Ishikawa (cell line): ENCODE data around the gene PPP1R26.

Source experiments
- CEBPB ChIP-seq: IDR thresholded peaks from 2 replicates; pipeline ENCODE4 v1.6.1; 2012
- CREB1 ChIP-seq: IDR thresholded peaks from 2 replicates; pipeline ENCODE4 v1.6.1; 2012; ENCODE audit warnings: low read depth
- EGR1 ChIP-seq: IDR thresholded peaks from 2 replicates; pipeline ENCODE4 v1.6.1; 2012
- EP300 ChIP-seq: IDR thresholded peaks from 2 replicates; pipeline ENCODE4 v1.6.1; 2012; ENCODE audit warnings: borderline replicate concordance
- FOXM1 ChIP-seq: IDR thresholded peaks from 2 replicates; pipeline ENCODE4 v1.6.1; 2012; ENCODE audit warnings: low read depth, borderline replicate concordance
- MAX ChIP-seq: IDR thresholded peaks from 2 replicates; pipeline ENCODE4 v1.6.1; 2012
- NFIC ChIP-seq: IDR thresholded peaks from 2 replicates; pipeline ENCODE4 v1.6.1; 2012
- RAD21 ChIP-seq: IDR thresholded peaks from 2 replicates; pipeline ENCODE4 v1.6.1; 2012; ENCODE audit warnings: low read depth
- REST ChIP-seq: IDR thresholded peaks from 2 replicates; pipeline ENCODE4 v1.6.1; 2012; ENCODE audit warnings: low read depth, mild to moderate bottlenecking
- TAF1 ChIP-seq: IDR thresholded peaks from 2 replicates; pipeline ENCODE4 v1.6.1; 2012; ENCODE audit warnings: low read depth, mild to moderate bottlenecking
- TCF12 ChIP-seq: IDR thresholded peaks from 2 replicates; pipeline ENCODE4 v1.6.1; 2012; ENCODE audit warnings: low read depth
- TEAD4 ChIP-seq: IDR thresholded peaks from 2 replicates; pipeline ENCODE4 v1.6.1; 2012
- USF1 ChIP-seq: IDR thresholded peaks from 2 replicates; pipeline ENCODE4 v1.6.1; 2012
- YY1 ChIP-seq: IDR thresholded peaks from 2 replicates; pipeline ENCODE4 v1.6.1; 2012; ENCODE audit warnings: low read depth
- ZBTB7A ChIP-seq: IDR thresholded peaks from 2 replicates; pipeline ENCODE4 v1.6.1; 2012; ENCODE audit warnings: low read depth

The PPP1R26 gene

GRCh38 chr9:135490166-135490870 is 10.7 kb downstream of the PPP1R26 start:
- TF ChIP-seq TCF12: no peak
- TF ChIP-seq FOXM1: no peak
- TF ChIP-seq MAX: no peak
- TF ChIP-seq RAD21: no peak
- TF ChIP-seq REST: no peak
- no peak for TF ChIP-seq CREB1
- TF ChIP-seq NFIC: no peak
- no peak for TF ChIP-seq TEAD4
- TF ChIP-seq ZBTB7A: no peak
- no peak for TF ChIP-seq EP300
- TF ChIP-seq USF1: no peak
- no peak for TF ChIP-seq CEBPB
- no peak for TF ChIP-seq TAF1
- TF ChIP-seq EGR1: no peak
- no peak for TF ChIP-seq YY1

- no peak for TF ChIP-seq YY1
- no peak for TF ChIP-seq REST
- no peak for TF ChIP-seq NFIC
- no peak for TF ChIP-seq RAD21
- TF ChIP-seq TCF12: no peak
- TF ChIP-seq TEAD4: no peak
- no peak for TF ChIP-seq FOXM1
- no peak for TF ChIP-seq ZBTB7A
- TF ChIP-seq EP300: no peak
- no peak for TF ChIP-seq MAX
Measured at GRCh38 chr9:135490980-135491464, 11.4 kb downstream of the PPP1R26 start.

GRCh38 chr9:135491764-135492163 is 12.2 kb downstream of the PPP1R26 start:
- no peak for TF ChIP-seq TAF1
- no peak for TF ChIP-seq NFIC
- TF ChIP-seq TCF12: no peak
- TF ChIP-seq RAD21: no peak
- no peak for TF ChIP-seq CREB1
- TF ChIP-seq CEBPB: no peak
- no peak for TF ChIP-seq EGR1
- TF ChIP-seq USF1: no peak
- TF ChIP-seq ZBTB7A: no peak

GRCh38 chr9:135492886-135493669 is 13.5 kb downstream of the PPP1R26 start:
- no peak for TF ChIP-seq CEBPB
- TF ChIP-seq USF1: no peak
- TF ChIP-seq MAX: no peak
- TF ChIP-seq YY1: no peak
- no peak for TF ChIP-seq REST
- no peak for TF ChIP-seq EGR1
- TF ChIP-seq CREB1: no peak
- TF ChIP-seq EP300: no peak
- TF ChIP-seq TCF12: no peak
- TF ChIP-seq ZBTB7A: no peak
- TF ChIP-seq TAF1: no peak
- TF ChIP-seq NFIC: no peak
- TF ChIP-seq RAD21: no peak
- TF ChIP-seq TEAD4: no peak
- no peak for TF ChIP-seq FOXM1
